Astrocyte (in vitro differentiated cells and primary cell): ENCODE data around the gene ZMYND19. TPM values are rescaled to one million over a fixed set of nuclear protein-coding genes. Genes with fewer than 3 reads are reported as not detected.

Experiments used
- DNase-seq: peaks from one replicate; pipeline ENCODE4 v3.0.0-alpha.2; 2010; ENCODE audit warnings: low read depth
- FAIRE-seq: peaks from 2 replicates; lab custom pipeline; 2011; peaks lifted over from hg19 to GRCh38; lab: Jason Lieb, UNC
- H2AFZ ChIP-seq: 2 replicates; pipeline ENCODE4 v1.6.0; 2012; ENCODE audit warnings: low read depth, low read length, inconsistent platforms
- H3K27ac ChIP-seq: 2 replicates; pipeline ENCODE4 v1.5.1; 2011; ENCODE audit warnings: low read depth, low read length, inconsistent platforms
- H3K27me3 ChIP-seq: 2 replicates; pipeline ENCODE4 v1.6.0; 2011; ENCODE audit warnings: low read length, inconsistent platforms; ENCODE audit not compliant: insufficient read depth
- H3K36me3 ChIP-seq: 2 replicates; pipeline ENCODE4 v1.5.1; 2011; ENCODE audit warnings: low read length, inconsistent platforms; ENCODE audit not compliant: insufficient read depth
- H3K4me1 ChIP-seq: 2 replicates; pipeline ENCODE4 v1.5.1; 2011; ENCODE audit warnings: low read length, inconsistent platforms; ENCODE audit not compliant: insufficient read depth
- H3K4me2 ChIP-seq: 2 replicates; pipeline ENCODE4 v1.6.0; 2012; ENCODE audit warnings: low read length, inconsistent platforms
- H3K4me3 ChIP-seq: 2 replicates; pipeline ENCODE4 v1.5.1; 2011; ENCODE audit warnings: low read depth, mild to moderate bottlenecking, low read length, inconsistent platforms; ENCODE audit not compliant: insufficient read depth
- H3K79me2 ChIP-seq: 2 replicates; pipeline ENCODE4 v1.6.0; 2012; ENCODE audit warnings: mild to moderate bottlenecking, low read length, inconsistent platforms; ENCODE audit not compliant: insufficient read depth
- H3K9ac ChIP-seq: 2 replicates; pipeline ENCODE4 v1.6.0; 2012; ENCODE audit warnings: mild to moderate bottlenecking, low read length, inconsistent platforms
- H3K9me3 ChIP-seq: 2 replicates; pipeline ENCODE4 v1.5.1; 2012; ENCODE audit warnings: low read depth, mild to moderate bottlenecking, low read length, inconsistent platforms; ENCODE audit not compliant: insufficient read depth
- H4K20me1 ChIP-seq: 2 replicates; pipeline ENCODE4 v1.6.0; 2012; ENCODE audit warnings: low read length, inconsistent platforms; ENCODE audit not compliant: insufficient read depth
- H3K27ac Mint-ChIP-seq: one replicate; pipeline ENCODE4 v1.8.0; 2021; ENCODE audit warnings: mild to moderate bottlenecking, mixed read lengths; ENCODE audit not compliant: unreplicated experiment
- H3K27me3 Mint-ChIP-seq: one replicate; pipeline ENCODE4 v1.8.0; 2021; ENCODE audit warnings: low read depth, mixed read lengths; ENCODE audit not compliant: unreplicated experiment
- H3K36me3 Mint-ChIP-seq: one replicate; pipeline ENCODE4 v1.8.0; 2021; ENCODE audit warnings: low read depth, mixed read lengths; ENCODE audit not compliant: unreplicated experiment
- H3K4me1 Mint-ChIP-seq: one replicate; pipeline ENCODE4 v1.8.0; 2021; ENCODE audit warnings: low read depth, mixed read lengths; ENCODE audit not compliant: unreplicated experiment
- H3K4me3 Mint-ChIP-seq: one replicate; pipeline ENCODE4 v1.8.0; 2021; ENCODE audit warnings: mild to moderate bottlenecking, moderate library complexity, mixed read lengths; ENCODE audit not compliant: unreplicated experiment
- H3K9me3 Mint-ChIP-seq: one replicate; pipeline ENCODE4 v1.8.0; 2021; ENCODE audit warnings: mild to moderate bottlenecking, mixed read lengths; ENCODE audit not compliant: unreplicated experiment
- CTCF ChIP-seq: IDR thresholded peaks from 2 replicates; pipeline ENCODE4 v1.5.1; 2011; ENCODE audit warnings: low read depth, mild to moderate bottlenecking, inconsistent platforms, low read length, moderate library complexity; ENCODE audit not compliant: insufficient read depth
- EZH2 ChIP-seq: IDR thresholded peaks from 2 replicates; pipeline ENCODE4 v1.6.1; 2012; ENCODE audit warnings: mild to moderate bottlenecking, low read length, inconsistent platforms; ENCODE audit not compliant: insufficient read depth
- total RNA-seq: library from RNA; stranded (reverse); gene quantifications from 2 replicates; pipeline ENCODE4 v1.2.1, GENCODE V29; 2021

ZMYND19 gene
- total RNA-seq, 1 donor from 2014 or later = 34.0 TPM

- DNase-seq (no peak), FAIRE-seq (no peak)
- peak overlapping the region; percentile 34 for H3K27ac Mint-ChIP-seq
- Histone ChIP-seq H3K27ac (no peak overlapping the region), H3K79me2 (peaks cover 49% of the 10 kb centered on the region), H3K36me3 (peaks cover 24% of the 10 kb centered on the region), H3K9ac (no peak overlapping the region), H3K4me2 (no peak overlapping the region), H2AFZ (no peak overlapping the region), H3K4me1 (peaks cover 5% of the 10 kb centered on the region), H3K9me3 (no peaks in the 10 kb centered on the region), H3K27me3 (no peaks in the 10 kb centered on the region), H4K20me1 (peaks cover 60% of the 10 kb centered on the region), H3K4me3 (no peak overlapping the region)
- TF ChIP-seq CTCF = no peak
- no peak for TF ChIP-seq EZH2
- H3K4me1 Mint-ChIP-seq = peaks cover 4% of the 10 kb centered on the region
- H3K36me3 Mint-ChIP-seq = peaks cover 8% of the 10 kb centered on the region
- no peak overlapping the region for H3K4me3 Mint-ChIP-seq
- no peaks in the 10 kb centered on the region for H3K9me3 Mint-ChIP-seq
- H3K27me3 Mint-ChIP-seq = no peaks in the 10 kb centered on the region
Measured at GRCh38 chr9:137583957-137584356, 6.4 kb downstream of the ZMYND19 start.

GRCh38 chr9:137583347-137583746, 7.0 kb downstream of the ZMYND19 start:
- Mint-ChIP-seq H3K4me3 (no peak overlapping the region), H3K27ac (no peak overlapping the region), H3K27me3 (no peaks in the 10 kb centered on the region), H3K9me3 (no peaks in the 10 kb centered on the region), H3K4me1 (peaks cover 4% of the 10 kb centered on the region), H3K36me3 (peaks cover 8% of the 10 kb centered on the region)
- H2AFZ ChIP-seq = no peak overlapping the region
- H3K79me2 ChIP-seq = peaks cover 43% of the 10 kb centered on the region
- DNase-seq (no peak), FAIRE-seq (no peak)
- H3K36me3 ChIP-seq = peaks cover 24% of the 10 kb centered on the region
- H3K27ac ChIP-seq = no peak overlapping the region
- TF ChIP-seq EZH2 = no peak
- no peak for TF ChIP-seq CTCF
- no peaks in the 10 kb centered on the region for H3K9me3 ChIP-seq
- peaks cover 5% of the 10 kb centered on the region for H3K4me1 ChIP-seq
- H3K27me3 ChIP-seq = no peaks in the 10 kb centered on the region
- peaks cover 54% of the 10 kb centered on the region for H4K20me1 ChIP-seq
- no peak overlapping the region for H3K4me2 ChIP-seq
- no peak overlapping the region for H3K9ac ChIP-seq
- no peak overlapping the region for H3K4me3 ChIP-seq

DNA sequence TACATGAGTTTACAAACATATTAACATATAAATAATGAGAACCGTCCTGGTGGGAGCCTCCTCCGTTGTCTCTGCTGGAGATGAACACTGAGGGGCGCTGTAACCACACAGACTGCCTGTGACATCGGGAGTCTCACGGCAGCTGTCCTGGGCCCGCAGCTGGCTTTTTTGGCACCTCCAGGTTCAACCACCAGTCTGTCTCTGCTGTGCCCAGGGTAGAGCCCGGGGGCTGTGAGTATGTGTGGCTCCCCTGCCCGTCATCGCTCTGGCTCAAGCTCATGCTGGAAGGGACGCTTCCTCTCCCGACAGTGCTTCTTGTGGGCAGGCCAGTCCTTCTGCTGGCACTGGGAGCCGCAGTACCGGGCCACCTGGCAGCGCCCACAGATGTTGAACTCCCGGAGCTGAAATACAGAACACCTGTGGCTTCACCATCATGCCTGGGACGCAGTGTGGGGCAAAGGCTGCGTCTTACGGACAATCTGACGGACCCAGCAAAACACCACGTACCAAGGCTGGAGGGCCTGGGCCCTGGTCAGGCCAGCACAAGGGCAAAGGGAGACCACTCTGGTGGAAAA, 7.9 kb downstream of the ZMYND19 start:
- Histone ChIP-seq H3K4me2 (no peak overlapping the region), H4K20me1 (peaks cover 50% of the 10 kb centered on the region), H3K27me3 (no peaks in the 10 kb centered on the region), H3K27ac (no peak overlapping the region), H3K4me1 (peaks cover 11% of the 10 kb centered on the region), H3K4me3 (no peak overlapping the region), H3K9ac (no peak overlapping the region), H2AFZ (no peak overlapping the region), H3K9me3 (no peaks in the 10 kb centered on the region), H3K79me2 (peaks cover 40% of the 10 kb centered on the region), H3K36me3 (peaks cover 16% of the 10 kb centered on the region)
- DNase-seq = no peak
- H3K4me3 Mint-ChIP-seq = no peak overlapping the region
- H3K9me3 Mint-ChIP-seq = no peaks in the 10 kb centered on the region
- H3K4me1 Mint-ChIP-seq = peaks cover 2% of the 10 kb centered on the region
- H3K36me3 Mint-ChIP-seq = peaks cover 4% of the 10 kb centered on the region
- no peaks in the 10 kb centered on the region for H3K27me3 Mint-ChIP-seq
- no peak overlapping the region for H3K27ac Mint-ChIP-seq
- no peak for FAIRE-seq
- TF ChIP-seq CTCF (no peak), EZH2 (no peak)
